Measurements from ENCODE around the gene NXN.

NXN gene

GRCh38 chr17:828761-829160 is 150.8 kb downstream of the NXN start:
- no peak for TF ChIP-seq CTCF (IDR thresholded peaks at IDR 0.05; ENCODE audit: extremely low read depth, missing control alignments)
- DNase-seq (ENCODE audit: low spot score), result no peak

GRCh38 chr17:826778-827177 is 152.8 kb downstream of the NXN start:
- no peak for TF ChIP-seq CTCF (IDR thresholded peaks at IDR 0.05; ENCODE audit: extremely low read depth, missing control alignments)
- DNase-seq (ENCODE audit: low spot score), result no peak

- no peak for TF ChIP-seq CTCF (IDR thresholded peaks at IDR 0.05; ENCODE audit: extremely low read depth, missing control alignments)
- no peak for DNase-seq (ENCODE audit: low spot score)
Measured at GRCh38 chr17:825216-825615, 154.4 kb downstream of the NXN start.

GRCh38 chr17:824378-824777 is 155.2 kb downstream of the NXN start:
- no peak for TF ChIP-seq CTCF (IDR thresholded peaks at IDR 0.05; ENCODE audit: extremely low read depth, missing control alignments)

GRCh38 chr17:823501-823902 is 156.1 kb downstream of the NXN start:
- no peak for TF ChIP-seq CTCF (IDR thresholded peaks at IDR 0.05; ENCODE audit: extremely low read depth, missing control alignments)
- peak; percentile 71 for DNase-seq (ENCODE audit: low spot score)

More at GRCh38 chr17:824378-824777, 155.2 kb downstream of the NXN start:
- no peak for DNase-seq (ENCODE audit: low spot score)

- TF ChIP-seq CTCF (IDR thresholded peaks at IDR 0.05; ENCODE audit: extremely low read depth, missing control alignments), result no peak
- DNase-seq (ENCODE audit: low spot score), result no peak
Measured at GRCh38 chr17:819251-819650, 160.3 kb downstream of the NXN start.

GRCh38 chr17:814371-814770 is 165.2 kb downstream of the NXN start:
- no peak for TF ChIP-seq CTCF (IDR thresholded peaks at IDR 0.05; ENCODE audit: extremely low read depth, missing control alignments)
- no peak for DNase-seq (ENCODE audit: low spot score)

Data from GM20000 (cell line).